ENCODE results near the gene ZDHHC21. TPM values are rescaled to one million over a fixed set of nuclear protein-coding genes. Genes with fewer than 3 reads are reported as not detected.

ZDHHC21 gene
- total and polyA plus RNA-seq, 2 of the 8 experiments (the other 6 are each of a cell fraction or from before 2014, with no cell fraction given) = 1.9 to 6.0 TPM

DNA sequence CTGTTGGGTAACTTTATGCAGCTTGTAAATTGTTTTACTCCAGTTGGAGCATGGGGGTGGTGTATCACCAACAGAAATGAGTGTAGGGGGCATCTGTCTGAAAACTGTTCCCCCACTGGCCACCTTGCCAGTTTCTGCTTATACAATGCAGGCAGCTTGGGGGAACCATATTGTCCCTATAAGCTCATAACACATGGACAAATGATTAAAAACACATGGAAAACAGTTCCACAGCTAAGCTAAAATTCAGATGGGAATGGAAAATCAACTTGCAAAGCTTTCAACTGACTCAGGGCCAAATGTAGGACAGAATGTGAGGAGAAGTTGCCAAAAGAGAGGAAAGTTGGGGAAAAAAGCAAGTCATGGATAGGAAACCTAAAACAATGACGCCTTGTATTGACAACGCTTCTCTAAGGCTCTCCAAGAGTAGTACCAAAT, 37.2 kb upstream of the ZDHHC21 start (continued):
- TF ChIP-seq SUZ12 (IDR thresholded peaks at IDR 0.05; ENCODE audit: low read length) (no peak), PHF8 (conservative IDR thresholded peaks at IDR 0.05; ENCODE audit: low read depth, low read length) (no peak), RAD21 (IDR thresholded peaks at IDR 0.05 in 1 of 2, conservative IDR thresholded peaks at IDR 0.05 in 1 of 2; ENCODE audit: low read depth in 2 of 2, low read length in 2 of 2) (no peak), YY1 (IDR thresholded peaks at IDR 0.05; ENCODE audit: low read depth, low read length) (no peak), BRCA1 (IDR thresholded peaks at IDR 0.05; ENCODE audit: low read depth, low read length) (no peak), RNF2 (IDR thresholded peaks at IDR 0.05; ENCODE audit: borderline replicate concordance, low read depth, low read length, missing control alignments, poor library complexity, severe bottlenecking) (no peak)
- TF ChIP-seq, protein P1, sequence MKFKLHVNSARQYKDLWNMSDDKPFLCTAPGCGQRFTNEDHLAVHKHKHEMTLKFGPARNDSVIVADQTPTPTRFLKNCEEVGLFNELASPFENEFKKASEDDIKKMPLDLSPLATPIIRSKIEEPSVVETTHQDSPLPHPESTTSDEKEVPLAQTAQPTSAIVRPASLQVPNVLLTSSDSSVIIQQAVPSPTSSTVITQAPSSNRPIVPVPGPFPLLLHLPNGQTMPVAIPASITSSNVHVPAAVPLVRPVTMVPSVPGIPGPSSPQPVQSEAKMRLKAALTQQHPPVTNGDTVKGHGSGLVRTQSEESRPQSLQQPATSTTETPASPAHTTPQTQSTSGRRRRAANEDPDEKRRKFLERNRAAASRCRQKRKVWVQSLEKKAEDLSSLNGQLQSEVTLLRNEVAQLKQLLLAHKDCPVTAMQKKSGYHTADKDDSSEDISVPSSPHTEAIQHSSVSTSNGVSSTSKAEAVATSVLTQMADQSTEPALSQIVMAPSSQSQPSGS (IDR thresholded peaks at IDR 0.05; ENCODE audit: low read length) = no peak
- TF ChIP-seq, protein P2, sequence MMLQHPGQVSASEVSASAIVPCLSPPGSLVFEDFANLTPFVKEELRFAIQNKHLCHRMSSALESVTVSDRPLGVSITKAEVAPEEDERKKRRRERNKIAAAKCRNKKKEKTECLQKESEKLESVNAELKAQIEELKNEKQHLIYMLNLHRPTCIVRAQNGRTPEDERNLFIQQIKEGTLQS (IDR thresholded peaks at IDR 0.05; ENCODE audit: insufficient read depth, low read depth, low read length) = no peak
